CD4-positive, alpha-beta T cell treated with Interleukin-4 for 1 hour (primary cell): ENCODE measurements around the gene ADH5.
"Not testable (repeated sequence)": the region's sequence is repeated elsewhere in the genome, so short reads cannot be mapped to it uniquely, and the experiment has no call there.

ENCODE experiments used
- DNase-seq, 2 donors: peaks; one replicate each; pipeline ENCODE4 v3.0.0-alpha.2; 2020 to 2022

Gene ADH5

DNA sequence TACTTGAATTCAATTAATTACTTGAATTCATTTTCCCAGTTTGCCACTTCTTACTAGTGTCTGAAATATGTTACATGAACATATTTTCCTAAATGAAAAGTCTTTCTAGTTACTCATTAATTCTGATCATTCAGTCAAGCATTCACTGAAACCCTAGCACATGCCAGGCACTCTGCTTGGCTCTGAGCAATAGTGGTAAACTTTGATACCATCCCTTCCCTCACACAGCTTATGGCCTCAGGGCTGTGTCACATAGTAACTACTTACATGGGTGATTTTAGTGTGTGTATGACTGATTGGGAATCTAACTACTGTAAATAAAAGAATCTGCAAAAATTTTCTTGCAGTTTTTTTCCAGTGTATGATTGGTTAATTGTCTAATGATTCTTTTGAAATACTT lies 60.4 kb downstream of the ADH5 start:
- no peak for DNase-seq

DNA sequence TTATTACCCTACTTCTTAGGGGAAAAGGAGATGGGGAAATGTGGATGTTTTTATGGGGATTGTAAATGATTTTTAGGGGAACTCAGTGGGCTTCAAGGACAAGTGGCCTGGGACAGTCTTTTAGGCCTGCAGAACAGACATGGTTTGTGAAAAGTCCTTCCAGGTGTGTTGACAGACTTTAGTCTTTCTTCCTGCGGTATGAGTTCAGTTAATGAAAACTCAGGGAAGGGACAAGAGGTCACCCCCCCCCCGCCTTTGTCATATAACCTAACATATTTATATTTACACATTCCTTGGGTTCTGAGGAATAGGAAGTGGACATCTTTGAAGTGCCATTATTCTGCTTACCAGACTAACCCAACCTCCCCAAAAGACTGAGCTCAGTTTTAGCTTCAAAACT lies 61.3 kb downstream of the ADH5 start:
- DNase-seq = no peak

DNA sequence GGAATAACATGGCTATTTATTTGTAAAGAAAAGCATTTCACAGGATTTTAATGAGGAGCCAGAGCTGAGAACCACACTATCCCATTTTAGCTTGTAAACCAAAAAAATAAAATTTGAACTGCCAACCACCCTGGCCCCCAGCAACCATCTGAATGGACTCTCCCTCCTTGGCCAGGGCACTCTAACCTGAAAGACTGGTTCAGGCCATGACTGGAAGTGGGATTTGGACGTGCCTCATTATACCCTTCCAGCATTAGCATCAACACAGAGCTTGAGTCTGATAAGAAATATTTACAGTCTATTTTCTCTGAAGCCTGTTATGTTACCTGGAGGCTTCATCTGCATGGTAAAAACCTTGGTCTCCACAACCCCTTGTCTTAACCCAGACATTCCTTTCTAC lies 63.1 kb downstream of the ADH5 start:
- DNase-seq = no peak

DNA sequence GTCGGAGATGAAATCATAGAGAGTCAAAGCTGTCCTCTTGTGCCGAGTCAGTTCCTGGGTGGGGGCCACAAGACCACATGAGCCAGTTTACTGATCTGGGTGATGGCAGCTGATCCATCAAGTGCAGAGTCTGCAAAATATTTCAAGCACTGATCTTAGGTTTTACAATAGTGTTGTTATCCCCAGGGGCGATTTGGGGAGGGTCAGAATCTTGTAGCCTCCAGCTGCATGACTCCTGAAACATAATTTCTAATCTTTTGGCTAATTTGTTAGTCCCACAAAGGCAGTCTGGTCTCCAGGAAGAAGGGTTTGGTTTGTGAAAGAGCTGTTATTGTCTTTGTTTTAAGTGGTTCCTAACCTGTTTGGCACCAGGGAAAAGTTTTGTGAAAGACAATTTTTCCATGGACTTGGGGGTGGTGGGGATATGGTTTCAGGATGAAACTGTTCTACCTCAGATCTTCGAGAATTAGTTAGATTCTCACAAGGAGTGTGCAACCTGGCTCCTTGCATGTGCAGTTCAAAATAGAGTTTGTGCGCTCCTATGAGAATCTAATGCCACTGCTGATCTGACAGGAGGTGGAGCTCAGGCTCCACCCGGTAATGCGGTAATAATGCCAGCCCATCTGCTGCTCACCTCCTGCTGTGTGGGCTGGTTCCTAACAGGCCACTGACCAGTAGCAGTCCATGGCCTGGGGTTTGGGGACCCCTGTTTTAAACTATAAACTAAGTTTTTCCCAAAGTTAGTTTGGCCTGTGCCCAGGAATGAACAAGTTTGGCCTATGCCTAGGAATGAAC lies 63.9 kb downstream of the ADH5 start:
- DNase-seq = no peak

DNA sequence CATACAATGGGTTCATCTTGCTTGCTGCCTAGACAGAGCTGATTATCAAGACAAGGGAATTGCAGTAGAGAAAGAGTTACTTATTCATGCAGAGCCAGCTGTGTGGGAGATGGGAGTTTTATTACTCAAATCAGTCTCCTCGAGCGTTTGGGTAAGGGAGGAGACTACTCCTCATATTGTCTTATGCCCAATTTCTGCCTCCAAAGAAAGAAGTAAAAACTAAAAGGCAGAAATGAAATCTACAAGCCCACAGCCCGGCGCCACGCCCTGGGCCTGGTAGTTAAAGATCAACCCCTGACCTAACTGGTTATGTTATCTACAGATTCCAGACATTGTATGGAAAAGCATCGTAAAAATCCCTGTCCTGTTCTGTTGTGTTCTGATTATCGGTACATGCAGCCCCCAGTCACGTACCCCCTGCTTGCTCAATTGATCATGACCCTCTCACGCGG lies 64.8 kb downstream of the ADH5 start:
- DNase-seq = not testable (repeated sequence)

DNA sequence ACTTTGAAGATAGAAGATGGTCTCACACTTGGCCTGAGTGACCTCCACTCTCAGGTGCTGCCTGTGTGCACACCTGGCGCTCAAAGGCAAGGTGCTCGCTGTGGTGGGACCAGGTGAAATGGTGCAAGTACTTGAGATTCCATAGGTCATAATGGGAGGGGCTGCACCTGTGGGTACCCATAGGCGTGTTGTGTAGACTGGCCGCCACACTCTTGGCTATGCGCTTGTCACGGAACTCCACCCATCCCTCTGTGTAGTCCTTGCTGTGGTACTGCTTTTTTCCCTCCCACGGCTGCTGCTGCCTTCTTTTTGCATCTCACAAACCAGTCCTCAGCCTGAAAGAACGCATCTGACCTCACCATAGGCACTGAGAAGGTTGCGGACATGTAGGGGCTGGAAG lies 66.0 kb downstream of the ADH5 start:
- DNase-seq = no peak

DNA sequence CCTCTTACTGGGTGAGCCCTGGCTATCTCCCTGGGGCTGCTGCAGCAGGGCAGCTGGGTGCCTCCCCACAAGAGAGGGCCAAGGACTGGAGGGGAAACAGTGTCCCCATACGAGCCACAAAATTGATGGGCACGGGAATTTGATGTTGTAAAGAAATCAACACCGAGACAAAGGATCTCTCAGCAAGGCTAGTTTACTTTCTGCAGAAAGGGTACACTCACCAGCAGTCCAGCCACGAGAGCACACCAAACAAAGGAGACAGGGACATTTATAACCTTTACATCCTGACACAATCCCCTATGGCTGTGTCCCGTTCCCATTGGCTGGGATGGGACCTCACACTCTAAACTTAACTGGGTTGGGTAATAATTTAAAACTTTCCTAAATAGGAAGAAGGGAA lies 67.2 kb downstream of the ADH5 start:
- no peak for DNase-seq
